Measurements from ENCODE around the gene EGFLAM. TPM values are rescaled to one million over a fixed set of nuclear protein-coding genes. Genes with fewer than 3 reads are reported as not detected.

Gene EGFLAM
- total RNA-seq, 4 donors from 2014 or later, result 0.41 to 1.9 TPM; not detected in 2

- Histone ChIP-seq H3K4me1 (peaks cover 0 to 19% (median 16%) of the 10 kb centered on the region in 4 donors), H3K9me3 (no peaks in the 10 kb centered on the region), H3K27ac (no peak overlapping the region), H3K4me3 (peak overlapping the region in 2 of 4 donors; percentile 30 to 55), H3K36me3 (no peaks in the 10 kb centered on the region), H3K27me3 (peaks cover 62% of the 10 kb centered on the region)
- no peak for DNase-seq
- TF ChIP-seq CTCF (IDR thresholded peaks at IDR 0.05) (no peak), POLR2AphosphoS5 (IDR thresholded peaks at IDR 0.05) (no peak), EP300 (IDR thresholded peaks at IDR 0.05; ENCODE audit: low read depth) (no peak), POLR2A (IDR thresholded peaks at IDR 0.05) (no peak)
- intact Hi-C loops (cut with DNase I; ENCODE audit: low total_unique reads), result no loop called here
- 11 to 20% methylated on average over 1 to 38 of the region's 42 CpGs for WGBS, 2 donors (ENCODE audit: low coverage in 1 of 2)
- in situ Hi-C loops (cut with MboI; ENCODE audit: low pct_ligation_motif_present in 1 of 4, low pct_unique_long_range_greater_than_20kb in 1 of 4, low sequenced_read_pairs in 3 of 4), result no loop called here
Observed at GRCh38 chr5:38257308-38258041, 884 bp upstream of the EGFLAM start.

GRCh38 chr5:38258042-38258318 lies 379 bp upstream of the EGFLAM start:
- intact Hi-C loops (cut with DNase I; ENCODE audit: low total_unique reads), result no loop called here
- Histone ChIP-seq H3K27ac (no peak overlapping the region), H3K9me3 (no peaks in the 10 kb centered on the region), H3K4me3 (peak overlapping the region in 3 of 4 donors; percentile 28 to 55 (median 30)), H3K27me3 (peaks cover 65% of the 10 kb centered on the region), H3K36me3 (no peaks in the 10 kb centered on the region), H3K4me1 (peaks cover 0 to 19% (median 16%) of the 10 kb centered on the region in 4 donors)
- WGBS, 2 donors (ENCODE audit: low coverage in 1 of 2), result 15% methylated on average over 13 of the region's 13 CpGs; no CpG with 5 or more reads in 1 of the 2 donors
- no peak for DNase-seq
- TF ChIP-seq CTCF (IDR thresholded peaks at IDR 0.05) (no peak), POLR2AphosphoS5 (IDR thresholded peaks at IDR 0.05) (no peak)
- in situ Hi-C loops (cut with MboI; ENCODE audit: low pct_ligation_motif_present in 1 of 4, low pct_unique_long_range_greater_than_20kb in 1 of 4, low sequenced_read_pairs in 3 of 4), result no loop called here

GRCh38 chr5:38259062-38259808 lies 876 bp downstream of the EGFLAM start:
- Histone ChIP-seq H3K4me1 (peaks cover 0 to 19% (median 16%) of the 10 kb centered on the region in 4 donors), H3K4me3 (peak overlapping the region in 2 of 4 donors; percentile 30 to 55), H3K27me3 (peaks cover 71% of the 10 kb centered on the region), H3K36me3 (no peaks in the 10 kb centered on the region), H3K9me3 (no peaks in the 10 kb centered on the region), H3K27ac (no peak overlapping the region)
- WGBS, 2 donors (ENCODE audit: low coverage in 1 of 2), result 16 to 20% methylated on average over 8 to 13 of the region's 13 CpGs
- intact Hi-C loops (cut with DNase I; ENCODE audit: low total_unique reads) (no loop called here), in situ Hi-C loops (cut with MboI; ENCODE audit: low pct_ligation_motif_present in 1 of 4, low pct_unique_long_range_greater_than_20kb in 1 of 4, low sequenced_read_pairs in 3 of 4) (no loop called here)
- no peak for TF ChIP-seq CTCF (IDR thresholded peaks at IDR 0.05)
- no peak for TF ChIP-seq EP300 (IDR thresholded peaks at IDR 0.05; ENCODE audit: low read depth)
- TF ChIP-seq POLR2AphosphoS5 (IDR thresholded peaks at IDR 0.05), result no peak
- TF ChIP-seq POLR2A (IDR thresholded peaks at IDR 0.05), result no peak
- DNase-seq, result no peak

GRCh38 chr5:38259809-38260160 lies 1.4 kb downstream of the EGFLAM start:
- no peak for DNase-seq
- Histone ChIP-seq H3K36me3 (no peaks in the 10 kb centered on the region), H3K27ac (no peak overlapping the region), H3K9me3 (no peaks in the 10 kb centered on the region), H3K27me3 (peaks cover 71% of the 10 kb centered on the region), H3K4me3 (no peak overlapping the region), H3K4me1 (peaks cover 0 to 19% (median 16%) of the 10 kb centered on the region in 4 donors)
- 40 to 70% methylated on average over 1 to 6 of the region's 6 CpGs for WGBS, 2 donors (ENCODE audit: low coverage in 1 of 2)
- TF ChIP-seq POLR2AphosphoS5 (IDR thresholded peaks at IDR 0.05), result no peak
- TF ChIP-seq CTCF (IDR thresholded peaks at IDR 0.05), result no peak
- no peak for TF ChIP-seq POLR2A (IDR thresholded peaks at IDR 0.05)
- TF ChIP-seq EP300 (IDR thresholded peaks at IDR 0.05; ENCODE audit: low read depth), result no peak
- intact Hi-C loops (cut with DNase I; ENCODE audit: low total_unique reads), result no loop called here
- in situ Hi-C loops (cut with MboI; ENCODE audit: low pct_ligation_motif_present in 1 of 4, low pct_unique_long_range_greater_than_20kb in 1 of 4, low sequenced_read_pairs in 3 of 4), result no loop called here
